Stimulated activated CD4-positive, alpha-beta T cell treated with anti-CD3 and anti-CD28 coated beads, Interleukin-15, amount 100 ng/mL, for 48 hours (primary cell): ENCODE measurements around the gene FAM135A.

Experiments
- DNase-seq, 2 donors: peaks; one replicate each; pipeline ENCODE4 v3.0.0-alpha.2; 2020; ENCODE audit warnings: low read depth in 2 of 2

The FAM135A gene

GRCh38 chr6:70413114-70413991 lies at the start of gene FAM135A:
TSS of gene FAM135A (plus strand) at chr6:70413508. CDS start at chr6:70428343, 14,835 bp downstream.
- DNase-seq, result peak; percentile 94 to 96

- no peak for DNase-seq
Observed at GRCh38 chr6:70363741-70364493, 49.4 kb upstream of the FAM135A start.

- peak; percentile 18 to 60 for DNase-seq
Observed at GRCh38 chr6:70369332-70369950, 43.9 kb upstream of the FAM135A start.

GRCh38 chr6:70370496-70370895 lies 42.8 kb upstream of the FAM135A start:
- DNase-seq, result no peak

GRCh38 chr6:70371454-70372105 lies 41.7 kb upstream of the FAM135A start:
- no peak for DNase-seq

- DNase-seq, result no peak
Observed at GRCh38 chr6:70375166-70375565, 38.1 kb upstream of the FAM135A start.

GRCh38 chr6:70375882-70376281 lies 37.4 kb upstream of the FAM135A start:
- DNase-seq, result no peak

- no peak for DNase-seq
Observed at GRCh38 chr6:70376628-70377027, 36.7 kb upstream of the FAM135A start.

GRCh38 chr6:70377372-70377771 lies 35.9 kb upstream of the FAM135A start:
- no peak for DNase-seq

- no peak for DNase-seq
Observed at GRCh38 chr6:70379473-70380013, 33.8 kb upstream of the FAM135A start.

GRCh38 chr6:70380252-70380651 lies 33.1 kb upstream of the FAM135A start:
- no peak for DNase-seq

GRCh38 chr6:70380771-70381416 lies 32.4 kb upstream of the FAM135A start:
- no peak for DNase-seq

- no peak for DNase-seq
Observed at GRCh38 chr6:70381417-70381782, 31.9 kb upstream of the FAM135A start.

- DNase-seq, result no peak
Observed at GRCh38 chr6:70385901-70386300, 27.4 kb upstream of the FAM135A start.

GRCh38 chr6:70388814-70389213 lies 24.5 kb upstream of the FAM135A start:
- DNase-seq, result no peak

GRCh38 chr6:70389261-70389660 lies 24.0 kb upstream of the FAM135A start:
- no peak for DNase-seq

- no peak for DNase-seq
Observed at GRCh38 chr6:70390067-70390466, 23.2 kb upstream of the FAM135A start.

- DNase-seq, result no peak
Observed at GRCh38 chr6:70391492-70391891, 21.8 kb upstream of the FAM135A start.

GRCh38 chr6:70394518-70395300 lies 18.6 kb upstream of the FAM135A start:
- no peak for DNase-seq

- DNase-seq, result no peak
Observed at GRCh38 chr6:70395301-70395672, 18.0 kb upstream of the FAM135A start.
